HL-60 (cell line): Measurements from ENCODE around the gene FOXP1.

Experiments used
- DNase-seq, 2 experiments: peaks; one replicate each; pipeline ENCODE4 v3.0.0-alpha.2; 2010 to 2020; ENCODE audit warnings: low read depth in 1 of 2, low spot score in 1 of 2
- H3K27ac ChIP-seq: fragments of 250-450 bp; sonication (Bioruptor Pico); replicated peaks from 2 replicates; pipeline ENCODE4 v1.5.1; 2020; ENCODE audit warnings: mild to moderate bottlenecking, moderate library complexity
- H3K27me3 ChIP-seq: fragments of 250-450 bp; sonication (Bioruptor Pico); 2 replicates; pipeline ENCODE4 v1.5.1; 2021; ENCODE audit warnings: mild to moderate bottlenecking, moderate library complexity; ENCODE audit not compliant: insufficient read depth, poor library complexity, severe bottlenecking
- H3K4me3 ChIP-seq: replicated peaks from 2 replicates; pipeline ENCODE4 v1.5.1; 2011; ENCODE audit warnings: mild to moderate bottlenecking, control low read depth, low read length; ENCODE audit not compliant: insufficient read depth
- CTCF ChIP-seq: IDR thresholded peaks from one replicate; pipeline ENCODE4 v1.5.1; 2011; ENCODE audit warnings: low read length, control low read depth, inconsistent platforms; ENCODE audit not compliant: insufficient read depth
- GABPA ChIP-seq: IDR thresholded peaks from 2 replicates; pipeline ENCODE4 v1.6.1; 2012; ENCODE audit warnings: low read depth
- POLR2AphosphoS5 ChIP-seq: IDR thresholded peaks from 2 replicates; pipeline ENCODE4 v1.6.1; 2012; ENCODE audit warnings: low read depth
- REST ChIP-seq: IDR thresholded peaks from 2 replicates; pipeline ENCODE4 v1.6.1; 2012; ENCODE audit warnings: low read depth; ENCODE audit not compliant: insufficient replicate concordance
- SPI1 ChIP-seq: IDR thresholded peaks from 2 replicates; pipeline ENCODE4 v1.6.1; 2012; ENCODE audit warnings: low read depth, mild to moderate bottlenecking, borderline replicate concordance

FOXP1 gene

GRCh38 chr3:70970952-70971351, 612.6 kb downstream of the FOXP1 start:
- DNase-seq, result no peak
- no peak overlapping the region for H3K4me3 ChIP-seq
- TF ChIP-seq GABPA, result no peak
- TF ChIP-seq SPI1, result no peak
- TF ChIP-seq CTCF, result no peak
- TF ChIP-seq POLR2AphosphoS5, result no peak
- no peak for TF ChIP-seq REST
- H3K27ac ChIP-seq, result no peak overlapping the region
- H3K27me3 ChIP-seq, result no peaks in the 10 kb centered on the region

- TF ChIP-seq CTCF, result no peak
- no peak for TF ChIP-seq SPI1
- no peak for TF ChIP-seq REST
- TF ChIP-seq POLR2AphosphoS5, result no peak
- Histone ChIP-seq H3K27me3 (no peaks in the 10 kb centered on the region), H3K4me3 (no peak overlapping the region), H3K27ac (no peak overlapping the region)
- no peak for DNase-seq
Observed at GRCh38 chr3:70970171-70970570, 613.4 kb downstream of the FOXP1 start.

- no peak for DNase-seq
- no peaks in the 10 kb centered on the region for H3K27me3 ChIP-seq
- H3K4me3 ChIP-seq, result no peak overlapping the region
- H3K27ac ChIP-seq, result no peak overlapping the region
- TF ChIP-seq REST (no peak), CTCF (no peak), POLR2AphosphoS5 (no peak), SPI1 (no peak), GABPA (no peak)
Observed at GRCh38 chr3:70963431-70964275, 619.9 kb downstream of the FOXP1 start.
